ENCODE results near the gene R3HDM2. TPM values are rescaled to one million over a fixed set of nuclear protein-coding genes. Genes with fewer than 3 reads are reported as not detected.

R3HDM2 gene
- total and polyA plus RNA-seq, 12 donors: 21.9 to 91.9 (median 43.2) TPM

DNA sequence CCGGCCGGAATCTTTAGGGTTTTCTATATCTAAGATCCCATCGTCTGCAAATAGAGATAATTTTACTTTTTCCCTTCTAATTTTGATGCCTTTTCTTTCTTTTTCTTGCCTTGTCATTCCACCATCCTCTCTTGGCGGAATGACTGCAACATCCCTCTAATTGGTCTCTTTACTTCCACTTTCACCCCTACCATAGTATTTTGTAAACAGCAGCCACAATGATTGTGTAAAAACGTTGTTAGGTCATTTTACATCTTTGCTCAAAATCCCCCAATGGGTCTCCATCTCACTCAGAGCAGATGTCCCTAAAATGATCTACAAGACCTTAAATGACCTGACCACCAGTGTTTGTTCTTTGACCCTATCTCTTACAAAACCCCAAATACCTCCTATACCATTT is 99.9 kb downstream of the R3HDM2 start:
- no peak overlapping the region for H3K4me3 ChIP-seq
- no peaks in the 10 kb centered on the region for H3K9me3 ChIP-seq (replicated peaks in 1 of 3)
- no peaks in the 10 kb centered on the region for H3K36me3 ChIP-seq (replicated peaks in 1 of 2)
- no peaks in the 10 kb centered on the region for H3K4me1 ChIP-seq (replicated peaks in 1 of 2)
- TF ChIP-seq POLR2A (IDR thresholded peaks at IDR 0.05): no peak
- TF ChIP-seq, protein P1, sequence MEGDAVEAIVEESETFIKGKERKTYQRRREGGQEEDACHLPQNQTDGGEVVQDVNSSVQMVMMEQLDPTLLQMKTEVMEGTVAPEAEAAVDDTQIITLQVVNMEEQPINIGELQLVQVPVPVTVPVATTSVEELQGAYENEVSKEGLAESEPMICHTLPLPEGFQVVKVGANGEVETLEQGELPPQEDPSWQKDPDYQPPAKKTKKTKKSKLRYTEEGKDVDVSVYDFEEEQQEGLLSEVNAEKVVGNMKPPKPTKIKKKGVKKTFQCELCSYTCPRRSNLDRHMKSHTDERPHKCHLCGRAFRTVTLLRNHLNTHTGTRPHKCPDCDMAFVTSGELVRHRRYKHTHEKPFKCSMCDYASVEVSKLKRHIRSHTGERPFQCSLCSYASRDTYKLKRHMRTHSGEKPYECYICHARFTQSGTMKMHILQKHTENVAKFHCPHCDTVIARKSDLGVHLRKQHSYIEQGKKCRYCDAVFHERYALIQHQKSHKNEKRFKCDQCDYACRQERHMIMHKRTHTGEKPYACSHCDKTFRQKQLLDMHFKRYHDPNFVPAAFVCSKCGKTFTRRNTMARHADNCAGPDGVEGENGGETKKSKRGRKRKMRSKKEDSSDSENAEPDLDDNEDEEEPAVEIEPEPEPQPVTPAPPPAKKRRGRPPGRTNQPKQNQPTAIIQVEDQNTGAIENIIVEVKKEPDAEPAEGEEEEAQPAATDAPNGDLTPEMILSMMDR (IDR thresholded peaks at IDR 0.05): no peak
- intact Hi-C loops (cut with DNase I): no loop called here
- H3K27ac ChIP-seq: no peak overlapping the region
- DNase-seq: no peak
- 87 to 93% (median 91%) methylated on average over 5 of the region's 5 CpGs for WGBS, 4 donors
- no peaks in the 10 kb centered on the region for H3K27me3 ChIP-seq

DNA sequence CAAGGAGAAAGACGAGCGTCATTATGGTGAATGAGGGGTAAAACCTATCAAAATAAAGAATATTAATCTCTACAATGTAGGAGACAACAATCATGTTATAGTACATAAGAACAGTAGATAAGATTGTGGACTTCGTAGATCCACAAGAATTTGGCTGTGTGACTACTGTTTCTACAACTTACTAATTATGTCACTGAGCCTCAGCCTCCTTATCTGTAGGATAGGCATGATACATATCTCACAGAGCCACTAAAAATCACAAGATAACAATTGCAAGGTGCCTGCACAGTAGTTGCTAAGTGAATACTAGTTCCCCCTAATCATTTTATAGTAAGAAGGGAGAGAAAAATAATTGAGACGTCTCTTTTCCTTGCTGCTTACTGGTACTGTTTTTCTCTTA is 101.6 kb downstream of the R3HDM2 start:
- no peak overlapping the region for H3K27ac ChIP-seq
- H3K9me3 ChIP-seq (replicated peaks in 1 of 3): no peaks in the 10 kb centered on the region
- DNase-seq: no peak
- TF ChIP-seq, protein P1 (IDR thresholded peaks at IDR 0.05): no peak
- TF ChIP-seq POLR2A (IDR thresholded peaks at IDR 0.05): no peak
- H3K27me3 ChIP-seq: no peaks in the 10 kb centered on the region
- no peaks in the 10 kb centered on the region for H3K4me1 ChIP-seq (replicated peaks in 1 of 2)
- no peak overlapping the region for H3K4me3 ChIP-seq
- intact Hi-C loops (cut with DNase I): no loop called here
- H3K36me3 ChIP-seq (replicated peaks in 1 of 2): no peaks in the 10 kb centered on the region
- WGBS, 4 donors: 92 to 97% (median 94%) methylated on average over 4 of the region's 4 CpGs

DNA sequence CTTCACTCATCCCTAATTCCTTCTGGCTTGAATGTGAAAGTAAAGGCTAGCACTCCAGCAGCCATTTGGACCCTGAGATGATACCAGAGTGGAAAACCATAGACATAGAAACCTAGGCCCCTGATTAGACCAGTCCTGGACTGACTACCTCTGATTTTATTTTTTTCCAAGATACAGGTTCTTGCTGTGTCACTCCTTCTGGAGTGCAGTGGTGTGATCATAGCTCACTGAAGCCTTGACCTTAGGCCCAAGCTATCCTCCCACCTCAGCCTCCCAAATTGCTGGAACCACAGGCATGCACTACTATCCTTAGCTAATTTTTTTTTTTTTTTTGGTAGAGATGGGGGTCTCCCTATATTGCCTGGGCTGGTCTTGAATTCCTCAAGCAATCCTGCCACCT is 105.4 kb downstream of the R3HDM2 start:
- H3K27me3 ChIP-seq: no peaks in the 10 kb centered on the region
- intact Hi-C loops (cut with DNase I): no loop called here

DNA sequence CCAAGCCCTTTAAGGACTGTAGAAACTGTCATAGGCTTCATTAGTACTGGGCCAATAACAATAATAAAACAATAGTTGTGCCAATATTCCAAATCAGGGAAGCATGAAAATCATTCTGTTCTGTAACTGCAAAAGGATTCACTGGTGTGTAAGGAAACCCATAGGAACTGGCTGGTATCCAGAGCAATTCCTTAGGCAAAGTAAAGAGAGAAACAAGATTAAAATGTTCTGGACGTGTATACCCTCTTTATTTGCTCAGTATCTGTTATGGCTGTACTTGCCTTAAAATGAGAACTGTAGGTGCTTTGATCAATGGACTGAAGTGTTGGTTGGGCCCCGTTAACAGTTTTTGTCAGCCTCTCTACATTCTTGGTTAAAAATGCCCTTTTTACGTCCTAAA is 107.4 kb downstream of the R3HDM2 start:
- H3K4me1 ChIP-seq (replicated peaks in 1 of 2): peaks cover 0 to 15% of the 10 kb centered on the region in 2 donors
- no peak overlapping the region for H3K4me3 ChIP-seq
- no peak for DNase-seq
- no peaks in the 10 kb centered on the region for H3K36me3 ChIP-seq (replicated peaks in 1 of 2)
- H3K27me3 ChIP-seq: no peaks in the 10 kb centered on the region
- no peak overlapping the region for H3K27ac ChIP-seq
- 84 to 92% (median 89%) methylated on average over 3 of the region's 3 CpGs for WGBS, 4 donors
- TF ChIP-seq, protein P1 (IDR thresholded peaks at IDR 0.05): no peak
- no peak for TF ChIP-seq POLR2A (IDR thresholded peaks at IDR 0.05)
- intact Hi-C loops (cut with DNase I): no loop called here
- no peaks in the 10 kb centered on the region for H3K9me3 ChIP-seq (replicated peaks in 1 of 3)

More for the DNA sequence above, 105.4 kb downstream of the R3HDM2 start:
- H3K27ac ChIP-seq: no peak overlapping the region
- H3K36me3 ChIP-seq (replicated peaks in 1 of 2): no peaks in the 10 kb centered on the region
- no peak overlapping the region for H3K4me3 ChIP-seq
- peaks cover 0 to 2% of the 10 kb centered on the region in 2 donors for H3K4me1 ChIP-seq (replicated peaks in 1 of 2)
- no peak for TF ChIP-seq POLR2A (IDR thresholded peaks at IDR 0.05)
- TF ChIP-seq, protein P1 (IDR thresholded peaks at IDR 0.05): no peak
- DNase-seq: no peak
- H3K9me3 ChIP-seq (replicated peaks in 1 of 3): no peaks in the 10 kb centered on the region

All from adrenal gland (tissue), 12 donors.